Measurements from ENCODE around the gene HPS4. TPM values are rescaled to one million over a fixed set of nuclear protein-coding genes. Genes with fewer than 3 reads are reported as not detected.

Gene HPS4
- total and polyA plus RNA-seq, 4 donors: 5.4 to 26.2 (median 12.6) TPM

- no peak for DNase-seq (ENCODE audit: low spot score)
- Histone ChIP-seq H3K27me3 (ENCODE audit: control insufficient read depth in 4 of 4, insufficient read depth in 4 of 4, low read length in 3 of 4) (no peaks in the 10 kb centered on the region), H3K36me3 (ENCODE audit: control insufficient read depth in 4 of 4, insufficient read depth in 3 of 4, low read depth in 1 of 4, low read length in 3 of 4) (no peaks in the 10 kb centered on the region), H3K9me3 (ENCODE audit: control insufficient read depth in 4 of 4, low read length in 3 of 4) (no peaks in the 10 kb centered on the region), H3K4me3 (ENCODE audit: low read depth in 1 of 3, low read length in 3 of 3) (no peak overlapping the region), H3K27ac (ENCODE audit: low read depth in 1 of 2, low read length in 2 of 2) (peak overlapping the region; percentile 93 to 98), H3K4me1 (ENCODE audit: control insufficient read depth in 4 of 4, insufficient read depth in 4 of 4, low read length in 3 of 4) (peaks cover 5 to 34% (median 23%) of the 10 kb centered on the region in 4 donors), H3K9ac (ENCODE audit: low read depth in 1 of 2, low read length in 2 of 2) (no peak overlapping the region)
- TF ChIP-seq HNF4G (IDR thresholded peaks at IDR 0.05) (no peak), SP1 (IDR thresholded peaks at IDR 0.05) (no peak), MAX (IDR thresholded peaks at IDR 0.05) (no peak), YY1 (IDR thresholded peaks at IDR 0.05) (no peak), ATF3 (IDR thresholded peaks at IDR 0.05) (no peak), JUND (IDR thresholded peaks at IDR 0.05) (no peak), NR2F2 (IDR thresholded peaks at IDR 0.05) (no peak), HNF4A (conservative IDR thresholded peaks at IDR 0.05) (no peak), CTCF (IDR thresholded peaks at IDR 0.05; ENCODE audit: low read depth, low read length, missing input control) (no peak), RXRA (IDR thresholded peaks at IDR 0.05) (no peak), FOXA1 (IDR thresholded peaks at IDR 0.05) (no peak), GABPA (IDR thresholded peaks at IDR 0.05 in 1 of 2, conservative IDR thresholded peaks at IDR 0.05 in 1 of 2) (no peak), EGR1 (IDR thresholded peaks at IDR 0.05; ENCODE audit: low read depth in 2 of 2) (no peak)
- 94% methylated on average over 5 of the region's 5 CpGs for WGBS
These were observed 33.8 kb upstream of the HPS4 start for GRCh38 chr22:26517429-26517828.

DNA sequence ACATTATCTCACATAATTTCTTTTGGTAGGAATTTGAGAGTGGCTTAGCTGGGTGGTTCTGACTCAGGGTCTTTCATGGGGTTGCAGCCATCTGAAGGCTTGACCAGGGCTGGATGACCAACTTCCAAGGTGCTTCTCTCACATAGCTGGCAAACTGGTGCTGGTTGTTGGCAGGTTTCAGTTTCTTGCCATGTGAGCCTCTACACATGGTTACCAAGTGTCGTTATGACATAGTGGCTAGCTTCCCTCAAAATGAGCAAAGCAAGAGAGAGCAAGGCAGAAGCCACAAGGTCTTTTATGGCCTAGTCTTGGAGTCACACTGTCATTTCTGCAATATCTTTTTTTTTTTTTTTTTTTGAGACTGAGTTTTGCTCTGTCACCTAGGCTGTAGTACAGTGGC is 32.9 kb upstream of the HPS4 start:
- TF ChIP-seq JUND (IDR thresholded peaks at IDR 0.05) (no peak), REST (IDR thresholded peaks at IDR 0.05) (no peak), FOXA2 (IDR thresholded peaks at IDR 0.05) (no peak), RXRA (IDR thresholded peaks at IDR 0.05) (no peak), RAD21 (IDR thresholded peaks at IDR 0.05) (no peak)
- H3K27me3 ChIP-seq (ENCODE audit: control insufficient read depth in 4 of 4, insufficient read depth in 4 of 4, low read length in 3 of 4): no peaks in the 10 kb centered on the region
- H3K36me3 ChIP-seq (ENCODE audit: control insufficient read depth in 4 of 4, insufficient read depth in 3 of 4, low read depth in 1 of 4, low read length in 3 of 4): no peaks in the 10 kb centered on the region
- no peaks in the 10 kb centered on the region for H3K9me3 ChIP-seq (ENCODE audit: control insufficient read depth in 4 of 4, low read length in 3 of 4)
- H3K9ac ChIP-seq (ENCODE audit: low read depth in 1 of 2, low read length in 2 of 2): peak overlapping the region in 1 of 2 donors; percentile 44
- H3K4me3 ChIP-seq (ENCODE audit: low read depth in 1 of 3, low read length in 3 of 3): no peak overlapping the region
- 35% methylated on average over 1 of the region's 1 CpG for WGBS
- peaks cover 5 to 40% (median 27%) of the 10 kb centered on the region in 4 donors for H3K4me1 ChIP-seq (ENCODE audit: control insufficient read depth in 4 of 4, insufficient read depth in 4 of 4, low read length in 3 of 4)
- H3K27ac ChIP-seq (ENCODE audit: low read depth in 1 of 2, low read length in 2 of 2): peak overlapping the region; percentile 43 to 55
- no peak for DNase-seq (ENCODE audit: low spot score)
